Measurements from ENCODE around the gene ADD3.

- no peak for TF ChIP-seq EZH2phosphoT487 (IDR thresholded peaks at IDR 0.05; ENCODE audit: insufficient read depth, low read depth)
- TF ChIP-seq EZH2 (IDR thresholded peaks at IDR 0.05; ENCODE audit: insufficient read depth, poor library complexity, severe bottlenecking) = no peak
These were observed 144.2 kb downstream of the ADD3 start for GRCh38 chr10:110151971-110152370.

All from GM23248 (cell line).